SK-N-SH treated with all-trans-retinoic acid at 6 μM for 48 hours (cell line): ENCODE results near the gene DHRS1.

ENCODE experiments used
- ATAC-seq: fragments of 200-7000 bp; cut with Tn5 transposase; 3 replicates; pipeline ENCODE4 v1.9.1; 2020; ENCODE audit warnings: mild to moderate bottlenecking, moderate library complexity
- ARNTL ChIP-seq: fragments of 450-650 bp; formaldehyde crosslinking; IDR thresholded peaks from 2 replicates; pipeline ENCODE4 v1.5.0; 2020; ENCODE audit warnings: low read depth, mild to moderate bottlenecking, moderate library complexity, borderline replicate concordance
- CSDC2 ChIP-seq: fragments of 250-450 bp; sonication (Bioruptor Pico); IDR thresholded peaks from 2 replicates; pipeline ENCODE4 v1.5.0; 2020; ENCODE audit warnings: mild to moderate bottlenecking, moderate library complexity
- ESRRG ChIP-seq: fragments of 250-450 bp; sonication (Bioruptor Pico); IDR thresholded peaks from 2 replicates; pipeline ENCODE4 v1.6.1; 2021; ENCODE audit warnings: mild to moderate bottlenecking
- GLIS3 ChIP-seq: fragments of 250-450 bp; sonication (Bioruptor Pico); IDR thresholded peaks from 2 replicates; pipeline ENCODE4 v1.5.0; 2020; ENCODE audit warnings: mild to moderate bottlenecking, moderate library complexity
- ISL1 ChIP-seq: fragments of 250-450 bp; sonication (Bioruptor Pico); IDR thresholded peaks from 2 replicates; pipeline ENCODE4 v2.1.2; 2022; ENCODE audit warnings: mild to moderate bottlenecking, moderate library complexity
- OSR1 ChIP-seq: fragments of 250-450 bp; sonication (Bioruptor Pico); IDR thresholded peaks from 2 replicates; pipeline ENCODE4 v1.8.0; 2022; ENCODE audit warnings: moderate library complexity, mild to moderate bottlenecking, inconsistent platforms
- PPARA ChIP-seq: fragments of 250-450 bp; sonication (Bioruptor Pico); IDR thresholded peaks from 2 replicates; pipeline ENCODE4 v1.5.0; 2020; ENCODE audit warnings: mild to moderate bottlenecking, borderline replicate concordance
- SNAI2 ChIP-seq: fragments of 250-450 bp; sonication (Bioruptor Pico); IDR thresholded peaks from 2 replicates; pipeline ENCODE4 v1.5.0; 2020; ENCODE audit warnings: mild to moderate bottlenecking, moderate library complexity
- TCF4 ChIP-seq: fragments of 250-450 bp; sonication (Bioruptor Pico); IDR thresholded peaks from 2 replicates; pipeline ENCODE4 v1.8.0; 2021; ENCODE audit warnings: mild to moderate bottlenecking, moderate library complexity, borderline replicate concordance
- TOX ChIP-seq: fragments of 250-450 bp; sonication (Bioruptor Pico); IDR thresholded peaks from 2 replicates; pipeline ENCODE4 v1.8.0; 2021; ENCODE audit warnings: mild to moderate bottlenecking, moderate library complexity, borderline replicate concordance
- ZC3H10 ChIP-seq: fragments of 250-450 bp; sonication (Bioruptor Pico); IDR thresholded peaks from 2 replicates; pipeline ENCODE4 v1.5.1; 2021; ENCODE audit warnings: mild to moderate bottlenecking, moderate library complexity
- ZFP30 ChIP-seq: fragments of 450-650 bp; formaldehyde crosslinking; IDR thresholded peaks from 2 replicates; pipeline ENCODE4 v1.5.0; 2022; ENCODE audit warnings: mild to moderate bottlenecking, moderate library complexity
- ZNF565 ChIP-seq: fragments of 450-650 bp; formaldehyde crosslinking; conservative IDR thresholded peaks from 2 replicates; pipeline ENCODE4 v1.5.0; 2020; ENCODE audit warnings: low read depth, mild to moderate bottlenecking, moderate library complexity
- ZNF70 ChIP-seq: fragments of 450-650 bp; formaldehyde crosslinking; IDR thresholded peaks from 2 replicates; pipeline ENCODE4 v1.5.0; 2020; ENCODE audit warnings: mild to moderate bottlenecking, moderate library complexity
- ZNF8 ChIP-seq: fragments of 450-650 bp; formaldehyde crosslinking; IDR thresholded peaks from 2 replicates; pipeline ENCODE4 v1.5.0; 2020; ENCODE audit warnings: mild to moderate bottlenecking, moderate library complexity
- TF ChIP-seq, protein P1 (sequence below): fragments of 250-450 bp; sonication (Bioruptor Pico); IDR thresholded peaks from 2 replicates; pipeline ENCODE4 v1.8.0; 2020; ENCODE audit warnings: mild to moderate bottlenecking, moderate library complexity, borderline replicate concordance
- TF ChIP-seq, protein P2 (sequence below): fragments of 250-450 bp; sonication (Bioruptor Pico); IDR thresholded peaks from 2 replicates; pipeline ENCODE4 v1.5.1; 2020; ENCODE audit warnings: low read depth, mild to moderate bottlenecking, moderate library complexity
- TF ChIP-seq, protein P3 (sequence below): fragments of 250-450 bp; sonication (Bioruptor Pico); IDR thresholded peaks from 2 replicates; pipeline ENCODE4 v1.8.0; 2021; ENCODE audit warnings: low read depth, mild to moderate bottlenecking, moderate library complexity, borderline replicate concordance
- TF ChIP-seq, protein P4 (sequence below): fragments of 250-450 bp; sonication (Bioruptor Pico); IDR thresholded peaks from 2 replicates; pipeline ENCODE4 v1.5.0; 2020; ENCODE audit warnings: mild to moderate bottlenecking, moderate library complexity
- TF ChIP-seq, protein P5 (sequence below): fragments of 250-450 bp; sonication (Bioruptor Pico); IDR thresholded peaks from 2 replicates; pipeline ENCODE4 v1.5.1; 2021; ENCODE audit warnings: mild to moderate bottlenecking, moderate library complexity

DHRS1 gene

DNA sequence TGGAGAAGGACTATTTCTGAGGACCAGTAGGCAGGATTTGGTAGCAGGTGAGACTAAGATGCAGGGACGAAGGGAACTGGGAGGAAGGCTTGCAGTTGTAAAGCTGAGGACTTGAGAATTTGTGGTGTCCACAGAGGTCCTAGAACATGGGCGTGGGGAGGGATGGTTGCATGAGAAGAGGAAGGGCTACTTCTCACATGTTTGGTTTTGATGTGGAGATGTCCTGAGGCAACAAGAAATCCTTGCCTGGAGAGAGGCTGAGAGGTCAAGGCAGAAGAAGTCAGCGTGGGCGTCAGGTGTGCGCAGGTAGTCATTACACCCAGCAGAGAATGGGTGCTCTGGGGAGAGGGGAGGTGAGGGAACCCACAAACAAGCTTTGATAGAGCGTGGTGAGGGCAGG is 22.5 kb downstream of the DHRS1 start:
- no peak for ATAC-seq
- TF ChIP-seq, protein P1, sequence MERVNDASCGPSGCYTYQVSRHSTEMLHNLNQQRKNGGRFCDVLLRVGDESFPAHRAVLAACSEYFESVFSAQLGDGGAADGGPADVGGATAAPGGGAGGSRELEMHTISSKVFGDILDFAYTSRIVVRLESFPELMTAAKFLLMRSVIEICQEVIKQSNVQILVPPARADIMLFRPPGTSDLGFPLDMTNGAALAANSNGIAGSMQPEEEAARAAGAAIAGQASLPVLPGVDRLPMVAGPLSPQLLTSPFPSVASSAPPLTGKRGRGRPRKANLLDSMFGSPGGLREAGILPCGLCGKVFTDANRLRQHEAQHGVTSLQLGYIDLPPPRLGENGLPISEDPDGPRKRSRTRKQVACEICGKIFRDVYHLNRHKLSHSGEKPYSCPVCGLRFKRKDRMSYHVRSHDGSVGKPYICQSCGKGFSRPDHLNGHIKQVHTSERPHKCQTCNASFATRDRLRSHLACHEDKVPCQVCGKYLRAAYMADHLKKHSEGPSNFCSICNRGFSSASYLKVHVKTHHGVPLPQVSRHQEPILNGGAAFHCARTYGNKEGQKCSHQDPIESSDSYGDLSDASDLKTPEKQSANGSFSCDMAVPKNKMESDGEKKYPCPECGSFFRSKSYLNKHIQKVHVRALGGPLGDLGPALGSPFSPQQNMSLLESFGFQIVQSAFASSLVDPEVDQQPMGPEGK (CRISPR knock-in tag), result no peak
- TF ChIP-seq ZNF8 (CRISPR knock-in tag) (no peak), ESRRG (CRISPR knock-in tag) (no peak), ARNTL (CRISPR knock-in tag) (no peak), TOX (CRISPR knock-in tag) (no peak), PPARA (CRISPR knock-in tag) (no peak), CSDC2 (no peak)
- TF ChIP-seq, protein P2, sequence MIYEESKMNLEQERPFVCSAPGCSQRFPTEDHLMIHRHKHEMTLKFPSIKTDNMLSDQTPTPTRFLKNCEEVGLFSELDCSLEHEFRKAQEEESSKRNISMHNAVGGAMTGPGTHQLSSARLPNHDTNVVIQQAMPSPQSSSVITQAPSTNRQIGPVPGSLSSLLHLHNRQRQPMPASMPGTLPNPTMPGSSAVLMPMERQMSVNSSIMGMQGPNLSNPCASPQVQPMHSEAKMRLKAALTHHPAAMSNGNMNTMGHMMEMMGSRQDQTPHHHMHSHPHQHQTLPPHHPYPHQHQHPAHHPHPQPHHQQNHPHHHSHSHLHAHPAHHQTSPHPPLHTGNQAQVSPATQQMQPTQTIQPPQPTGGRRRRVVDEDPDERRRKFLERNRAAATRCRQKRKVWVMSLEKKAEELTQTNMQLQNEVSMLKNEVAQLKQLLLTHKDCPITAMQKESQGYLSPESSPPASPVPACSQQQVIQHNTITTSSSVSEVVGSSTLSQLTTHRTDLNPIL (CRISPR knock-in tag), result no peak
- TF ChIP-seq, protein P3, sequence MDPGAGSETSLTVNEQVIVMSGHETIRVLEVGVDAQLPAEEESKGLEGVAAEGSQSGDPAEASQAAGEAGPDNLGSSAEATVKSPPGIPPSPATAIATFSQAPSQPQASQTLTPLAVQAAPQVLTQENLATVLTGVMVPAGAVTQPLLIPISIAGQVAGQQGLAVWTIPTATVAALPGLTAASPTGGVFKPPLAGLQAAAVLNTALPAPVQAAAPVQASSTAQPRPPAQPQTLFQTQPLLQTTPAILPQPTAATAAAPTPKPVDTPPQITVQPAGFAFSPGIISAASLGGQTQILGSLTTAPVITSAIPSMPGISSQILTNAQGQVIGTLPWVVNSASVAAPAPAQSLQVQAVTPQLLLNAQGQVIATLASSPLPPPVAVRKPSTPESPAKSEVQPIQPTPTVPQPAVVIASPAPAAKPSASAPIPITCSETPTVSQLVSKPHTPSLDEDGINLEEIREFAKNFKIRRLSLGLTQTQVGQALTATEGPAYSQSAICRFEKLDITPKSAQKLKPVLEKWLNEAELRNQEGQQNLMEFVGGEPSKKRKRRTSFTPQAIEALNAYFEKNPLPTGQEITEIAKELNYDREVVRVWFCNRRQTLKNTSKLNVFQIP, result no peak
- TF ChIP-seq, protein P4, sequence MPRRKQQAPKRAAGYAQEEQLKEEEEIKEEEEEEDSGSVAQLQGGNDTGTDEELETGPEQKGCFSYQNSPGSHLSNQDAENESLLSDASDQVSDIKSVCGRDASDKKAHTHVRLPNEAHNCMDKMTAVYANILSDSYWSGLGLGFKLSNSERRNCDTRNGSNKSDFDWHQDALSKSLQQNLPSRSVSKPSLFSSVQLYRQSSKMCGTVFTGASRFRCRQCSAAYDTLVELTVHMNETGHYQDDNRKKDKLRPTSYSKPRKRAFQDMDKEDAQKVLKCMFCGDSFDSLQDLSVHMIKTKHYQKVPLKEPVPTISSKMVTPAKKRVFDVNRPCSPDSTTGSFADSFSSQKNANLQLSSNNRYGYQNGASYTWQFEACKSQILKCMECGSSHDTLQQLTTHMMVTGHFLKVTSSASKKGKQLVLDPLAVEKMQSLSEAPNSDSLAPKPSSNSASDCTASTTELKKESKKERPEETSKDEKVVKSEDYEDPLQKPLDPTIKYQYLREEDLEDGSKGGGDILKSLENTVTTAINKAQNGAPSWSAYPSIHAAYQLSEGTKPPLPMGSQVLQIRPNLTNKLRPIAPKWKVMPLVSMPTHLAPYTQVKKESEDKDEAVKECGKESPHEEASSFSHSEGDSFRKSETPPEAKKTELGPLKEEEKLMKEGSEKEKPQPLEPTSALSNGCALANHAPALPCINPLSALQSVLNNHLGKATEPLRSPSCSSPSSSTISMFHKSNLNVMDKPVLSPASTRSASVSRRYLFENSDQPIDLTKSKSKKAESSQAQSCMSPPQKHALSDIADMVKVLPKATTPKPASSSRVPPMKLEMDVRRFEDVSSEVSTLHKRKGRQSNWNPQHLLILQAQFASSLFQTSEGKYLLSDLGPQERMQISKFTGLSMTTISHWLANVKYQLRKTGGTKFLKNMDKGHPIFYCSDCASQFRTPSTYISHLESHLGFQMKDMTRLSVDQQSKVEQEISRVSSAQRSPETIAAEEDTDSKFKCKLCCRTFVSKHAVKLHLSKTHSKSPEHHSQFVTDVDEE (CRISPR knock-in tag), result no peak
- TF ChIP-seq, protein P5, sequence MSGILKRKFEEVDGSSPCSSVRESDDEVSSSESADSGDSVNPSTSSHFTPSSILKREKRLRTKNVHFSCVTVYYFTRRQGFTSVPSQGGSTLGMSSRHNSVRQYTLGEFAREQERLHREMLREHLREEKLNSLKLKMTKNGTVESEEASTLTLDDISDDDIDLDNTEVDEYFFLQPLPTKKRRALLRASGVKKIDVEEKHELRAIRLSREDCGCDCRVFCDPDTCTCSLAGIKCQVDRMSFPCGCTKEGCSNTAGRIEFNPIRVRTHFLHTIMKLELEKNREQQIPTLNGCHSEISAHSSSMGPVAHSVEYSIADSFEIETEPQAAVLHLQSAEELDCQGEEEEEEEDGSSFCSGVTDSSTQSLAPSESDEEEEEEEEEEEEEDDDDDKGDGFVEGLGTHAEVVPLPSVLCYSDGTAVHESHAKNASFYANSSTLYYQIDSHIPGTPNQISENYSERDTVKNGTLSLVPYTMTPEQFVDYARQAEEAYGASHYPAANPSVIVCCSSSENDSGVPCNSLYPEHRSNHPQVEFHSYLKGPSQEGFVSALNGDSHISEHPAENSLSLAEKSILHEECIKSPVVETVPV (CRISPR knock-in tag), result no peak

DNA sequence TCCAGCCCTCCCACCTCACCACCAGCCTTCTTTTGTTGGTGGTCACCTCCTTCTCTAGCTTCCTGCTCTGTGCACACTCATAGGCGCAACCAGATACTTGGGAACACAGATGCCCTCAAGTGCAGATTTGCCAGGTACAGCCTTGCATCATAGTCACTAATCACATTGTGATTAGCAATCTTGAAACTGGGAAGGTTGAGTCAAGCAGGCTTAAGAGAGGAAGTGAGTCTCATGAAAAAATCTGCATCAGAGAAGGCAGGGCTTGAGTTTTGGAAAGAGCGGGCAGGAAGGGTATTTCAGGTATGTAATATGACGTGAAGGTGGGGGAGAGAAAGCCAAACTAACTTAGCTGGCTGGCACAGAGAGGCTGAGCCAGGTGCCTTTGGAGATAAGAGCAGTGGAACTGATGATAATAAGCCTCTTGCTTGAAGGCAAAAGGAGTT is 25.5 kb downstream of the DHRS1 start:
- no peak for TF ChIP-seq ZFP30 (CRISPR knock-in tag)
- no peak for TF ChIP-seq ZNF70
- no peak for TF ChIP-seq ZC3H10 (CRISPR knock-in tag)
- no peak for TF ChIP-seq GLIS3 (CRISPR knock-in tag)
- TF ChIP-seq, protein P3, result no peak
- TF ChIP-seq ZNF8 (CRISPR knock-in tag), result no peak
- TF ChIP-seq ZNF565 (CRISPR knock-in tag), result no peak
- no peak for TF ChIP-seq ISL1 (CRISPR knock-in tag)
- TF ChIP-seq, protein P5 (CRISPR knock-in tag), result no peak
- TF ChIP-seq TCF4, result no peak
- TF ChIP-seq, protein P2 (CRISPR knock-in tag), result no peak
- TF ChIP-seq ARNTL (CRISPR knock-in tag), result no peak
- no peak for TF ChIP-seq OSR1 (CRISPR knock-in tag)
- no peak for TF ChIP-seq SNAI2 (CRISPR knock-in tag)
- TF ChIP-seq, protein P1 (CRISPR knock-in tag), result no peak
- no peak for TF ChIP-seq ESRRG (CRISPR knock-in tag)
- no peak for TF ChIP-seq CSDC2
- no peak for ATAC-seq
